ENCODE data around the gene PLG.
"Not testable (repeated sequence)": the region's sequence is repeated elsewhere in the genome, so short reads cannot be mapped to it uniquely, and the experiment has no call there.

The PLG gene

DNA sequence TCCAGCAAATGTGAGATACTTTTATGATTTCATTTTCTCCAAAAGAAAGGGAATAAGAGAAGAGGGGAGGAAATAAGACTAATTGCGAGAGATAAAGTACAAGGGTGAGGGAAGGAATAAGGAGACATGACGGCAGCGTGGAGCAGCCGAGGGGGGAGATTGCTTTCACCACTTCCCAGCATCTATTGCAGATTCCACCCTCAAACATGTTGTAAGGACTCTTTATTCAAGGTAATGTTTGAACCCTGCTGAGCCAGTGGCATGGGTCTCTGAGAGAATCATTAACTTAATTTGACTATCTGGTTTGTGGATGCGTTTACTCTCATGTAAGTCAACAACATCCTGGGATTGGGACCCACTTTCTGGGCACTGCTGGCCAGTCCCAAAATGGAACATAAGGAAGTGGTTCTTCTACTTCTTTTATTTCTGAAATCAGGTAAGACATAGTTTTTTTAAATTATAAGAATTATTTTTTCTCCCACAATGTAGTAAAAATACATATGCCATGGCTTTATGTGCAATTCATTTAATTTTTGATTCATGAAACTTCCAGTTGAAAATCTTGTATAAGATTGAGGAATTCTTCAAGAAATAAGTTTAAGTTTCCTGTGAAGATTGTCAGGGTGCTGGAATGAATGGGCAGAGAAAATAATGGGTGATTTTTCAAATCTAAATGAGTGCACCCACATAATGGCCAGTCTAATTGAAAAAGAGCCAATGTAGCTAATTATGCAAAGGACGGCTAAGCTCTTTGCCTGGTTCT, at the start of gene PLG:
Gene PLG, plus strand, starts transcription at position 327 of the 763 bp plus-strand sequence. Its CDS starts 61 bp downstream, at position 388.
- not testable (repeated sequence) for DNase-seq

DNA sequence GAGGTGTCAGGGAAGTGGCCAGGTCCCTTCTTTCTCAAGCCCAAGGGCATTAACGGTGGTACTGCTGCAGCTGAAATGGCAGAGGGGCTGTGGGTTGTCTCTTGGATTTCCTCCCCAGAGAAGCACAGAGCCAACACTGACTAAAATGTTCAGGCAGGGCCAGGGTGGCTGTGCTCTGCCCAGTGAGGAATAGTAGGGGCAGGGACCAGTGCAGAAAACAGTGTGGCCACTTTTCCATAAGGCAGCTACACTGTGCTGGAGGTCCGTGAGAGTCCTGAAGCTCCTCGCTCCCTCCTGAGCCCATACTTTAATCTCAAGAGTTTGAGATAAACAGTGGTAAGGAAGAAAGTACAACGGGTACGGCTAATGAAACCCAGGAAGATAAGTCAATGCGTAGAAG, 42.5 kb upstream of the PLG start:
- DNase-seq = no peak

DNA sequence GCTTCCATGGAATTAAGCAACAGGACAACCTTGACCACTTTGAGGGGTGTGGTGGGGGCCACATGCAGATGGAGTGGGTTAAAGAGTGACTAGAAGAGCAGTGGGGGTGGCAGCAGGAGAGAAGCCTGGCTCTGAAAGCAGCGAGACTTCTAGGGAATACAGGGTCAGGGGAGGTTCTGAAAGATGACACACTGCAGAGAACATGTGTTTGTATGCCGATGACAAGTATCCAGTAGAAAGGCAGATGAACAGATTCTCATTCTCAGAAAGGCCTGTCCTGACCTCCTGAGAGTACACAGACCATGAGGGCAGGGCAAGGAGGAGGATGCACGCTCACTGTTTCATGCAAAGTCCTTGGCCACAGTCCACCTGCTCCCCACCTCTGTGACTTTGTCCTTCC, 40.8 kb upstream of the PLG start:
- no peak for DNase-seq

DNA sequence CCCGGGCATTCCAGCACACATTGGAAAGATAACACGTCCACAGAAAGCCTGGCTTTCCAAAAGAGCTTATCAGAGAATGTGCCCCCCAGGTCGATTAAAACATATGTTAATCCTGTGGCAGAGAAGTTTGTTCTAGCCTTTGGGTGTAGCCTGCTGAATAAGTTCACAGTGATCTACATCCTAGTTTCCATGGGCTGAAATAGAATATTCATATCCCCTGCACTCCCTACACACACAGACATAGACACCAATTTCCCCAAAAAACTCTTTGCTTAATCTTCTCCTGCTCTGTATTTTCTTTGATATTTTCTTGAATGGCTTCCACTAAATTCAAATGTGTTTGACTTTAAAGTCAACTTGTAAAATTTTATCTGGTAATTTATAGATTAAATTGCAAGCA, 39.6 kb upstream of the PLG start:
- no peak for DNase-seq

DNA sequence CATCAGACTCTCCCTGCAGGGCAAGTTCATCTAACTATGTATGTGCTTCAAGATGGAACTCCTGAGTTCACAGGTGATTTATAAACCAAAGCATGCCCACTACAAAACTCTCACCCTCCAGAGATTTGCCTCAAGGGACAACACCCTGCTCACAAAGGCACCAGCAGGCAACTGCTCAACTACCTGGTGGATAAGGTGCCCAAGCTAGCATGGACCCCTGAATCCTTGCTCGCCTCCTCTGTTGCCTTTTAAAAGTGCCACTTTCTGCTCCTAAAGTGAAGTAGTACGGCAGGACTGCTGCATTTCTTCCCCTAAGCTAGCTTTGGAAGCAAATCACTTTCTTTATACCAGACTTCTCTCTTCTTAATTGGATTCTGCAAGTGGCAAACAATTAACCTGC, 39.2 kb upstream of the PLG start:
- no peak for DNase-seq

DNA sequence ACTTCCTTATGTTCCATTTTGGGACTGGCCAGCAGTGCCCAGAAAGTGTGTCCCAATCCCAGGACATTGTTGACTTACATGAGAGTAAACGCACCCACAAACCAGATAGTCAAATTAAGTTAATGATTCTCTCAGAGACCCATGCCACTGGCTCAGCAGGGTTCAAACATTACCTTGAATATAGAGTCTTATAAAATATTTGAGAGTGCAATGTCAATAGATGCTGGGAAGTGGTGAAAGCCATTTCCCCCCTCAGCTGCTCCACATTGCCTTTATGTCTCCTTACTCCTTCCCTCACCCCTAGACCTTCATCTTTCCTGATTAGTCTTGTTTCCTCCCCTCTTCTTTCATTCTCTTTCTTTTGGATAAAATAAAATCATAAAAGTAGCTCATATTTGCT, 37.8 kb upstream of the PLG start, which contains the start of gene LPA:
Gene LPA, minus strand, starts transcription at position 78 of the 400 bp plus-strand sequence. Its CDS starts 61 bp downstream, at position 17.
- DNase-seq = not testable (repeated sequence)

DNA sequence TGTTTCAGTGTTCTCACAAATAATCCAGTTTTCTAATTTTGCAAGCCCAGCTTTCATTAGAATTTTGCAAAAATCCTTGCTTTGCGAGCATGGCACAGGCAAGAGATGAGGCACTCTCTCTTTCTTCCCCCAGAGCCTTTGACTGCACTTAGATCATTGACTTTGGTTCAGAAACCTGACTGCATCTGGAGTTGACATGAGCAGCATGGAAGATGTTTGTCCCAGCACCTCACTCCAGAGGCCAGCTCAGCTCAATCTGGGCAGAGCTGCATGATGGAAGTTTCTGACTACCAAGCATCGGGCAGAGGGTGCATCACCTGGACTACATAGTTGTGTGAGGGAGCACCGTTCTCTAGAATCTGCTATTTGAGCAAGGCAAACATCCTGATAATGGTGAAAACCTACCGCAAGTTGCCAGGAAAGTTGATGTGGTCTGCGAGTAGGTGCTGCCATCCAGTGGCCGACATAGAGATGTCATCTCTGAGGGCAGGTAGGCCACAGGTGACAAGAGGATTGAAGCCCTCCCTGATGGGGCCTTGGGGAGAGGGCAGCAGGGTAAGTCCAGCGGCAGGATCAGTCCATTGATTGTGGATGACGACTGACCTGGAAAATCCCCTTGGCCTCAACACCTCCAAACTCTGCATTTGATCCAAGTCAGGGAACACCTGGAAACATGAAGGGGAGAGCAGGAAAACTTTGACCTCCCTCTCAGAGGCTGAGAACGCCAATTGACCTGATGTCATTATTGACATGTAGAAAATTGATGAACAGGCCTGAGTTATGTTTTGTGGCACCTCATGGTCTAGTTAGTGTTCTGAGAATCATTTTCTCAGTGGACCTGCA, 34.2 kb upstream of the PLG start:
- DNase-seq = no peak

DNA sequence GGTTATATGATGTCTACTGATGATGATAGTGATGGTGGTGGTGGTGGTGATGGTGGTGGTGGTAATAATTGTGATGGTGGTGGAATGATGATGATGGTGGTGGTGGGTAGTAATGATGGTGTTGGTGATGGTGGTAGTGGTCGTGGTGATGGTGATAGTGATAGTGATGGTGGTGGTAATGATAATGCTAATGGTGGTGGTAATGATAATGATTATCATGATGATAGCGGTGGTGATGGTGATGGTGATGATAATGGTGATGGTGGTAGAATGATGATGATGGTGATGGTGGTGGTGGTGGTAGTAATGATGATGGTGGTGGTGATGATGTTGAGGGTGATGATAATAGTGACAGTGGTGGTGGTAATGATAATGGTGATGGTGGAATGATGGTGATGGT, 33.5 kb upstream of the PLG start:
- no peak for DNase-seq

DNA sequence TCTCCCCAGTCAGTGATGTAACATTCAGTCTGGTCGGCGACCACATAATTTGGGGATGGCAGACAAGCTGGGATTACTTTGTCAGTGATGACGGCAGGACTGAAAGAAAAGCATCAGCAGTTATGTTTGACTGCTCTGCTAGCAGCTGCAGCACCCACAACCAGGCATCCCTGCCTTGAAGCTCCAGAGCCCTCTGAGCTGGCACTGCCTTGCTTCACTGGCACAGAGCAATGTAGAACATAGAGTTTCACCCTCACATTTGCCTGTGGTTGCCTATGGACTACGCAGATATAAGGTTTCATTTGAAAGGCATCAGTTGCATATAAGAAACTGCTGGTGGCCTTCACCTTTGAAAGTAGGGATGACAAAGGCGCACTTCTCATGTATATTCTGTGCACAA, 25.6 kb upstream of the PLG start:
- DNase-seq = not testable (repeated sequence)

DNA sequence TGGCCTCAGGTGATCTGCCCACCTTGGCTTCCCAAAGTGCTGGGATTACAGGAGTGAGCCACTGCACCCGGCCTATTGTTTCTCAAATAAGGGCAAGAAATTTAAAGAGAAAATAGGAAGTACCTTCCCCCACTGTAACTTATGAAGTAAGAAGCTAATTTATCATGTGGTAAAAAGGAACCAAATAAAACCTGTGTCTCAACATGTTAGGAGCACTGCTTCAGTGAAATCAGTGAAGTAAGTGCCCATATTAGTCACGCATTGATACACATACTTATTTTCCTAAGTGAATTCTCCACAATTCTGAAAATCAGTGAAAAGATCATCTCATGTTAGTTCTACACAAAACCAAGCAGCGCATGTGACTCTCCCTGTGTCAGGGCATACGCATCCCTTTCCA, 23.8 kb upstream of the PLG start:
- DNase-seq = no peak

DNA sequence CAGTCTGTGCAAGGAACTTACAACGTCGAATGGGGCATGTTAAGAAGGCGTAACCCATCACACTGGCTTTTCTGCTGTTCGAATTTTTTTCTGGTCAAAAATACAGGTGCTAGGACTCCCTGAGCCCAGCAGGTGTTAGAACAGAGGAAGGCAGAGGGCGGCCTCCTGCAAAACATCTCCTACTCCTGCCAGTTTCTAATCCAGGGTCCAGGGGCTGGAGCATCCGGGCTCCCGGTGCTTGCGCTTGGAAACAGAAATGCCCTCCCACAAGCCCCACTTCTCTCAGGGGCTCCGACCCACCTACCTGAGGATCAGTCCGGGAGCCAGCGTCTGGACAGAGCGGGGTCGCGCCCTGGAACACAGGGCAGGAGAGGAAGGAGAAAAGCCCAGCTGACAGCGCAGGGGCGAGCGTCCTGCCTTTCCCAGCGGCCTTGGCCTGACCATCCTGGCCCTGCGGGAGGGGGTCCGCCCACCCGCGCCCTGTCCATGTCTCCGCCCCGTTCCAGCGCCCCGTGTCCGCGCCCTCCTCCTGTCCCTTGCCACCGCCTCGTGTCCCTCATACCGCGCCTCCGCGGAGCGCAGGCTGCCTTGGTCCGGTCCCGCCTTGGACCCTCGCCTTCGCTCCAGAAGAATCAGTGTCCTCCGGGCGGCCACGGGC, 23.2 kb upstream of the PLG start:
- no peak for DNase-seq

DNA sequence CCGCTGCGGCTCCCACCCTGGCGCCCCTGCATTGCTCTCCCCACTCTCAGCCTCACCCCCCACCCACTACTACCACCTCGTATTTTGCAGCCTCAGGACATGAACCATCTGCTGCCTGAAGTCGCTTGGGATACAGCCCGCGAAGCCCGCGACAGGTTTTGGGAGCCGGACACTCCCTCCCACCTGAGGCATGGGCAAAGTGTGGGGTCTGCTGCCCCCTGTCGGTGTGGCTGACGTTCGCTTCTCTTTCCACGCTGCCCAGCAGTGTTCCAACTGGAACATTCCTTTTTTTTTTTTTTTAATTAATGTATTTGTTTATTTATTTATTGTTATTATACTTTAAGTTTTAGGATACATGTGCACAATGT, 22.7 kb upstream of the PLG start:
- DNase-seq = no peak

DNA sequence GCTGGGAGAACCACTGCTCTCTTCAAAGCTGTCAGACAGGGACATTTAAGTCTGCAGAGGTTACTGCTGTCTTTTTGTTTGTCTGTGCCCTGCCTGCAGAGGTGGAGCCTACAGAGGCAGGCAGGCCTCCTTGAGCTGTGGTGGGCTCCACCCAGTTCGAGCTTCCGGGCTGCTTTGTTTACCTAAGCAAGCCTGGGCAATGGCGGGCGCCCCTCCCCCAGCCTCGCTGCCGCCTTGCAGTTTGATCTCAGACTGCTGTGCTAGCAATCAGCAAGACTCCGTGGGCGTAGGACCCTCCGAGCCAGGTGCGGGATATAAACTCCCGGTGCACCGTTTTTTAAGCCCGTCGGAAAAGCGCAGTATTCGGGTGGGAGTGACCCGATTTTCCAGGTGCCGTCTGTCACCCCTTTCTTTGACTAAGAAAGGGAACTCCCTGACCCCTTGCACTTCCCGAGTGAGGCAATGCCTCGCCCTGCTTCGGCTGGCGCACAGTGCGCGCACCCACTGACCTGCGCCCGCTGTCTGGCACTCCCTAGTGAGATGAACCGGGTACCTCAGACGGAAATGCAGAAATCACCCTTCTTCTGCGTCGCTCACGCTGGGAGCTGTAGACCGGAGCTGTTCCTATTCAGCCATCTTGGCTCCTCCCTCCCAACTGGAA, 16.8 kb upstream of the PLG start:
- DNase-seq = not testable (repeated sequence)

DNA sequence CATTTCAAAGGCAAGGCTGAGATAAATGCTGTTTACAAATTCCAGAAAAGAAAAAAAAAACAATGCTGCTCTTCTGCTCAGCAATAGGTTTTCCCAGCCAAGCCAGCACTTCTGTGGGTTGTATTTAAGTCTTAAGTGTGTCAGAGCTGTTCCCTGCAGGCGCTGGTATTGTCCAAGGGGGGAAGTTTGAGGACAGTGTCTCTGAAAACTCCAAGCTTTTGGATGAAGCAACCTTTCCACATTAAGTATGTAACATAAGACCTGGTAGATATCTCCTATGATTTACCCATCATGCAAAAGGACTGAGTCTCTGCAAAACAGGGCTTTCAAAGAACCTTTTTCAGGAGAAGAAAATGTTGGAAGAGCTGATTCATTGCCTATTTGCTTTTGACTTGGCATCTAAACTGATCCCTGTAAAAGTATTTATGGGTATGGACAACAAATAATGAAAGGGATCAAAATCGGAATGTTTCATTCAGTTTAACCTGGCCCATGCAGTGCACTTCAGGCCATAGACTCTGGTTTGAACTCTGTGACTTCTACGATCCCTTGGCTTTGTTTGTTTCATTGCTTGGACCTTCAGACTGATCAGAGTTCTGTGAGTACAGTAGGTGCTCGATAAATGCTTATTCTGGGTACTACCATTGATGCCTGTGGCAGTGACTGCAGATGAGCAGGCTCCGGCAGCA, 16.1 kb upstream of the PLG start:
- DNase-seq = no peak

DNA sequence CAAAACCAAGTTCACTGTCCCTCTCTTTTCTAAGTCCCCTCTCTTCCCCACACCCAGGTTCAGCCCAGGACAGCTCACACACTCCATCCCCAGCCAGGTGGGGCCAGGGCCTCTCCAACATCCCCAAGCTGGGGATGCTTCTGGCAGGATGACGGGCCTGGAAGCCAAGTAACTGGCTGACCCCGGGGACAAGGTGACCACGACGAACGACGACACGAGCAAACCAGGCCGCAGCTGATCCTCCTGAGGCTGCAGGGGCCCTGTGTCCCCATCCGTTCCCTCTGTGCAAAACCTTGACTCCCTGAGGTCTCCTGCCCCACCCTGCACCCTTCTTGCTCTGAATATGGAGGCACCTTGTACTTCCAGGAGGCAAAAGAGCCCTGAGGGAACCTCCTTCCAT, 11.6 kb upstream of the PLG start:
- DNase-seq = no peak

DNA sequence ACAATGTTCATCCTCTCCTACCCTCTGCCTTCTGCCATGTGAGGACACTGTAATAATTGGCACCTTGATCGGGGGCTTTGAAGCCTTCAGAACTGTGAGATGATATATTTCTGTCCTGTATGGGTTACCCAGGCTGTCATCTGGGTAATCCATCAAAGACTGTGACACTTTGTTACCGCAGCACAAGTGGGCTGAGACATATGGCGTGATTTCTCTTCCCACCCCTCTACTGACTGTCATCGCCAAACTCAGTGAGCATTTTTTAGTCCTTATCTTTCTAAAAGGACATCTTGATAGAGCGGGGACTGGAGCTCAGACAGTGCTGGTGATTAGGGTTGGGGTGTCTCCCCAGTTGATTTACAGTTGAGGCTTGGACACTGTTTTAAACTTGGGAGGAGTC, 10.4 kb upstream of the PLG start:
- no peak for DNase-seq

DNA sequence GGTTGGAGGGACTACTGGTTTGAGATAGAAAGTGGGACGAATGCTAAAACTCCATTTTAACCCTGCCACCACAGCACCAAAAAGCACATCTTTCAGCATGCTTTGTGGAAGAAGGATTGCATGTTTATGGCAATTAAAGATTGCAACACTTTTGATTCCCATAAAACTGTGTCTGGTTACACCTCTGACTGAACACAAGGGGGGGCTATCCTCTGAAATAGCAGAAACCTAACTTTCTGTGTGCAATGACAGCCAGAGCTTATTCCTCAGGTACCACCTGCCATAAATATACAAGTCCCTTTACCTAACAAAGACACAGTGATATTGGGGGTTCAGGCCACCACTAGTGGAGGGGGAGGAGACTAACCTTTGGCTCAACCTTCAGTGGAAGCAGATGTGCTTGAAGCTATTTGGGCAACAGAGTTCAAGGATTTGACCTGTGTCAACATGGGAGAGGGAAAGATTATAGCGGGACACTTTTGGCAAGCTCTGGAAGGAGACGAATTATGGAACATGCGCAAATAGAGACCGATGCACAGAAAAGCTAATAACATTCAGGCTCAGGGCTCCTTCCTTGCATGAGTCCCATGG, 9.6 kb upstream of the PLG start:
- no peak for DNase-seq

DNA sequence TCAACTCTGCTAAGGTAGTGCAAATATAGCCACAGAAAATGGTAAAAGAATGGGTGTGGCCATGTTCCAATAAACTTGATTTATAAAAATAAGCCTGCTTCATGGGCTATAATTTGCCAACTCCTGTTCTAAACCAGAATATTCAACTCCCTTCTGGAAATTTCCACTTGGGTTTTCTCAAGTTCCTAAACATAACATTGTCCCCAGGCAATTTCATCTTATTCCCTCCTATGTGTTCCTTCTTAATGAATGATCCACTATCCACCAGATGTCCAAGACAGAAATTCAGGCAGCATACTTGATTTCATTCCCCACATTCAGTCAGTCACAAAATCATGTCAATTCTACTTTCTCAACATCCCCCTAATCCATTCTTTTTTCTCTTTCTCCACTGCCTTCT, 7.0 kb upstream of the PLG start:
- not testable (repeated sequence) for DNase-seq

DNA sequence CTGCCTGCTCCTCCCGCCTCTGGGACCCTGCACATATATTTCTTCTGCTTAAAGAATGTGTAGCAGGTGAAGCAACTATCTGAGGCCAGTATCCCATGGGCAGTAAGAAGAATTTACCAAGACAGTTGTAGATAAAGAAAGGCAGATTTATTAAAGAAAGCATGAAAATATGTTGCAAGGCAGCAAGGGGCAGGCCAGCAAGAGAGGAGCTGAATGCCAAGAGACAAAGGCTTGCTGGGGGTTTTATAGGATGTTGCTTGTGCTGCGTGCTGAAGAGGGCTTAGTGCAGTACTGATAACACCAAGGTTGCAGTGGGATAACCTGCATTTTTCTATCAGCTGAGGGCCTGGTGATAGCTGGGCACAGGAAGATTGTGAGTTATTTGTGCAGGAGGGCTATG, 6.4 kb upstream of the PLG start:
- not testable (repeated sequence) for DNase-seq

DNA sequence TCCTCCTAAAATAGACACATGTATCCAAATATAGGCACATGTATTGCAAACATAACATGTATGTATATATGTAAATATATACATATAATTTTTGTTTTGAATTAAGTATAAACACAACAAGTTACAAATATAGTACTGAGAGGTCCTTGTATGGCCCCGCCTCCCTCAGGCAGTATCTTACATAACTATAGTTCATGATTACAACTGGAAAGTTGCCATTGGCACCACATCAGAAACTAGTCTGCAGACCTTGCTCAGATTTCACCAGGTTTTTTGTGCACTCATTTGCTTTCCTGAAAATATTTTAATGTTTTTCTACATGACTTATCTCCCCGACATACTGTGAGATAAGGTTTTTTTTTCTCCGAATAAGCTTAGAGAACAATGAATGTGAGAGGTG, 5.2 kb upstream of the PLG start:
- not testable (repeated sequence) for DNase-seq

DNA sequence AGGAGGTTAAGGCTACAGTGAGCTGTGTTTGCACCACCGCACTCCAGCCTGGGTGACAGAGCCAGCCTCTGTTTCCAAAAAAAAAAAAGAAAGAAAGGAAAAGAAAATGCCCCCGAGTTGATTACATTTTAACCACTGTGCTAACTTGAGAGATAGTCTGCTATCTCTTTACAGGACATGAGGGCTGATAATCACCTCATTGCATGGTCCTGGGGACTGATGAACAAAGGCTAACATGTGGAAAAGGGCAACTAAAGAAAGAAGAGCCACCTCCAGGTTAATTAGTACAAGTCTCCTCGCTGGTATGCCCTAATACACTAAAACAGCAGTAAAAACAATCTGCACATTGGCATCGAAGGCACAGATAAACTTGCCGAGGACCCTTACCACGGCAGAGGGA, 4.2 kb upstream of the PLG start:
- no peak for DNase-seq

DNA sequence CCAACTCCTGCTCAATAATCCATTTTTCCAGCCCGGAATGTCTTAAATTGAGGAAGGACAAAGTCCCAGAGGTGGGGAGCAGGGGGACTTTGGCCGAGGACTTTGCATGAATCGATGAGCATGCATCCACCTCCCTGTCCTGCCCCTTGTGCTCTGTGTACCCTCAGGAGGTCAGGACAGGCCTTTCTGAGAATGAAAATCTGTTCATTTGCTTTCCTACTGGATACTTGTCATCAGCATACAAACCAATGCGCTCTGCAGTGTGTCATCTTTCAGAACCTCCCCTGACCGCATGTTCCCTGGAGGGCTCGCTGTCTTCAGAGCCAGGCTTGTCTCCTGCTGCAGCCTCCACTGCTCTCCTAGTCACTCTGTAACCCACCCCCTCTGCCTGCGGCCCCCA, 2.6 kb downstream of the PLG start:
- not testable (repeated sequence) for DNase-seq

Data from COR-L47 (cell line).